GM12878 (cell line): ENCODE data around the gene INO80D. TPM values are rescaled to one million over a fixed set of nuclear protein-coding genes. Genes with fewer than 3 reads are reported as not detected.
A peak's percentile ranks its signal among the peaks of the same experiment; 100 is the strongest.

Experiments
- ATAC-seq: fragments of 200-7000 bp; cut with Tn5 transposase; 3 replicates; pipeline ENCODE4 v1.9.1; 2020; ENCODE audit warnings: mild to moderate bottlenecking, moderate library complexity
- BruUV-seq: library from RNA; stranded (reverse); fragments of 400-500 nt; replicated peaks from 2 replicates; lab custom pipeline; 2021; lab: Mats Ljungman, UMichigan
- CTCF ChIA-PET: fragments of 300-600 bp; sonication (Branson Sonifier 250); formaldehyde crosslinking; extraction: SDS; loops from one replicate; lab custom pipeline; 2021; ENCODE audit warnings: inconsistent platforms; lab: Yijun Ruan, JAX
- POLR2A ChIA-PET: fragments of 350-600 bp; formaldehyde crosslinking; extraction: SDS; loops from one replicate; lab custom pipeline; 2021; ENCODE audit warnings: inconsistent platforms; lab: Charles Lee
- RAD21 ChIA-PET: fragments of 300-600 bp; sonication (Branson Sonifier 250); formaldehyde crosslinking; loops from one replicate; lab custom pipeline; 2023; ENCODE audit warnings: antibody characterized with exemption; ENCODE audit not compliant: unreplicated experiment; lab: Charles Lee
- SMC1A ChIA-PET: fragments of 300-600 bp; sonication (Branson Sonifier 250); formaldehyde crosslinking; loops from one replicate; lab custom pipeline; 2023; ENCODE audit not compliant: unreplicated experiment, uncharacterized antibody; lab: Charles Lee
- DNase-seq: peaks from one replicate; pipeline ENCODE4 v3.0.0-alpha.2; 2011; ENCODE audit warnings: low read depth, low spot score
- FAIRE-seq: peaks from 3 replicates; lab custom pipeline; 2011; peaks lifted over from hg19 to GRCh38; lab: Jason Lieb, UNC
- H2AFZ ChIP-seq: 2 replicates; pipeline ENCODE4 v1.6.0; 2011; ENCODE audit warnings: low read depth, low read length, control low read depth; ENCODE audit not compliant: control insufficient read depth
- H3K27ac ChIP-seq: 2 replicates; pipeline ENCODE4 v1.5.1; 2011; ENCODE audit warnings: control low read depth; ENCODE audit not compliant: control insufficient read depth, insufficient read depth
- H3K27me3 ChIP-seq, 2 experiments: replicated peaks in 1 of 2; 2 replicates each; pipeline versions ENCODE4 v1.6.0 to v1.6.1; 2011; ENCODE audit warnings: low read length in 1 of 2; ENCODE audit not compliant: control insufficient read depth in 2 of 2, insufficient read depth in 2 of 2
- H3K36me3 ChIP-seq, 2 experiments: 2 replicates each; pipeline ENCODE4 v1.5.1; 2011; ENCODE audit warnings: low read length in 1 of 2; ENCODE audit not compliant: control insufficient read depth in 2 of 2, insufficient read depth in 2 of 2
- H3K4me1 ChIP-seq: 2 replicates; pipeline ENCODE4 v1.6.1; 2011; ENCODE audit warnings: mild to moderate bottlenecking, low read length, moderate library complexity, mixed read lengths; ENCODE audit not compliant: control insufficient read depth, insufficient read depth
- H3K4me2 ChIP-seq: 2 replicates; pipeline ENCODE4 v1.6.0; 2011; ENCODE audit warnings: control low read depth; ENCODE audit not compliant: control insufficient read depth, insufficient read depth
- H3K4me3 ChIP-seq: fragments of 200-600 bp; sonication (generic); 2 replicates; pipeline ENCODE4 v1.5.1; 2016
- H3K79me2 ChIP-seq: 2 replicates; pipeline ENCODE4 v1.6.0; 2011; ENCODE audit warnings: low read length; ENCODE audit not compliant: control insufficient read depth, insufficient read depth
- H3K9ac ChIP-seq: 2 replicates; pipeline ENCODE4 v1.8.0; 2011; ENCODE audit warnings: low read length, control low read depth, mixed read lengths; ENCODE audit not compliant: control insufficient read depth, insufficient read depth
- H3K9me3 ChIP-seq: replicated peaks from 3 replicates; pipeline ENCODE4 v1.5.1; 2011; ENCODE audit warnings: mild to moderate bottlenecking, low read length; ENCODE audit not compliant: control insufficient read depth, insufficient read depth
- H4K20me1 ChIP-seq: 2 replicates; pipeline ENCODE4 v1.6.0; 2011; ENCODE audit not compliant: control insufficient read depth, insufficient read depth
- CEBPB ChIP-seq, 2 experiments: fragments of 150-350 bp in 1 of 2; IDR thresholded peaks; 2 replicates each; pipeline ENCODE4 v1.6.1; 2012 to 2014; ENCODE audit warnings: low read depth in 2 of 2, low read length in 2 of 2, borderline replicate concordance in 1 of 2, inconsistent platforms in 1 of 2
- JUNB ChIP-seq: IDR thresholded peaks from 2 replicates; pipeline ENCODE4 v1.6.1; 2016; ENCODE audit warnings: antibody characterized with exemption, mild to moderate bottlenecking
- JUND ChIP-seq: IDR thresholded peaks from 2 replicates; pipeline ENCODE4 v1.6.1; 2012; ENCODE audit warnings: low read depth, mild to moderate bottlenecking, low read length, improper control_type of control experiment, moderate library complexity
- NFYB ChIP-seq: IDR thresholded peaks from 2 replicates; pipeline ENCODE4 v1.6.1; 2011; ENCODE audit warnings: low read depth, mild to moderate bottlenecking, low read length, improper control_type of control experiment, moderate library complexity; ENCODE audit not compliant: insufficient read depth
- SMC3 ChIP-seq: IDR thresholded peaks from 2 replicates; pipeline ENCODE4 v1.6.1; 2011; ENCODE audit warnings: low read length, improper control_type of control experiment, borderline replicate concordance
- ZNF24 ChIP-seq: fragments of 450-650 bp; IDR thresholded peaks from 2 replicates; pipeline ENCODE4 v1.6.1; 2017; ENCODE audit warnings: antibody characterized with exemption, mild to moderate bottlenecking
- WGBS: methylation state at CpG from one replicate; pipeline ENCODE4 v1.1.6; 2016; ENCODE audit warnings: low lambda C conversion rate; ENCODE audit not compliant: insufficient replicate concordance, insufficient coverage; ENCODE audit errors: missing lambda C conversion rate; 5-methylcytosine and 5-hydroxymethylcytosine counted together
- in situ Hi-C: fragments of 300-500 bp; cut with MboI; formaldehyde crosslinking; loops from 9 replicates; pipeline ENCODE4 v1.14.3; 2018; ENCODE audit warnings: mixed read lengths
- intact Hi-C: fragments of 100-400 bp; cut with micrococcal nuclease; formaldehyde crosslinking; loops from one replicate; pipeline ENCODE4 v1.14.2; 2022; ENCODE audit not compliant: unreplicated experiment
- polyA plus RNA-seq, 11 experiments: library from polyadenylated mRNA; depleted of rRNA in 4 of 11; unstranded in 6 of 11; stranded (reverse) in 5 of 11; fragments of >200 nt; fragmentation: Nextera tagmentation in 4 of 11; fragmentation: Illumina TruSeq in 1 of 11; extraction: Ambion mirVana in 4 of 11; extraction: Trizol in 1 of 11; gene quantifications; 1 replicate in 1 of 11; 2 replicates in 10 of 11; pipeline versions ENCODE4 v1.2.1 to v1.2.3, GENCODE V29; 2011 to 2016; ENCODE audit warnings: inconsistent platforms in 2 of 11, missing spikeins in 2 of 11, low read depth in 1 of 11
- total RNA-seq, 4 experiments: library from RNA; depleted of rRNA in 3 of 4; stranded (reverse); fragments of >200 nt in 3 of 4; fragmentation: Illumina TruSeq in 1 of 4; extraction: Trizol in 1 of 4; gene quantifications; 2 replicates each; pipeline versions ENCODE4 v1.2.1 to v1.2.3, GENCODE V29; 2013 to 2021
- TF ChIP-seq, protein P1 (sequence below): IDR thresholded peaks from 2 replicates; pipeline ENCODE4 v1.6.1; 2011; ENCODE audit warnings: mild to moderate bottlenecking, low read depth, low read length, moderate library complexity; ENCODE audit not compliant: insufficient replicate concordance
- TF ChIP-seq, protein P2 (sequence below): fragments of 450-650 bp; IDR thresholded peaks from 2 replicates; pipeline ENCODE4 v1.6.1; 2018; ENCODE audit warnings: borderline replicate concordance, mild to moderate bottlenecking; ENCODE audit not compliant: partially characterized antibody
- TF ChIP-seq, protein P3 (sequence below): IDR thresholded peaks from 2 replicates; pipeline ENCODE4 v1.6.1; 2011; ENCODE audit warnings: borderline replicate concordance, low read depth, mild to moderate bottlenecking, moderate library complexity, mixed read lengths, low read length; ENCODE audit not compliant: insufficient read depth; ENCODE audit errors: extremely low read length
- TF ChIP-seq, protein P4 (sequence below): IDR thresholded peaks from 2 replicates; pipeline ENCODE4 v1.6.1; 2011; ENCODE audit warnings: borderline replicate concordance, low read depth, mild to moderate bottlenecking, moderate library complexity, low read length; ENCODE audit not compliant: insufficient read depth, poor library complexity, severe bottlenecking

Gene INO80D
- total and polyA plus RNA-seq, 10 of the 15 experiments (the other 5 are each of a cell fraction or from before 2014, with no cell fraction given) = 0.73 to 16.3 (median 4.7) TPM

DNA sequence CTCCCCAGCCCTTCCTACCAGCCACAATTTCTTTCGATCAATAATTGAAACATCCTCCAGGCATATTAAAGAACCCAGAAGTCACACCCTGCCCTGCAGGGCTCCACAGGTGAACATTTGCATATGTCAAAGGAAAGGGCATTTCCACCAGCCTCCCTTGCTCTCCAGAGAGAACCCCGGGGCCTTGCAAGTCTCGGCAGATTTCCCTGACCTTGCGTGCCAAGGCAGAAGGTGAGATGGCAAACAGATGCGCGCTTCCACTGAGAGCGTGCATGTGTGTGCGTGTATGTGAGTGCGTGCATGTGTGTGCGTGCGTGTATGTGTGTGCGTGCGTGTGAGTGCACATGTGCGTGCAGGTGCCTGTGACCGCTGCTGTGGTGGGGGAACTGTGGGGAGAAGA lies 120.3 kb downstream of the INO80D start:
- Histone ChIP-seq H2AFZ (no peak overlapping the region), H3K9me3 (no peaks in the 10 kb centered on the region), H3K36me3 (no peaks in the 10 kb centered on the region), H3K4me2 (no peak overlapping the region), H3K79me2 (no peaks in the 10 kb centered on the region), H3K27ac (no peak overlapping the region), H3K27me3 (no peaks in the 10 kb centered on the region; a peak in 2 of 4 replicates), H4K20me1 (no peaks in the 10 kb centered on the region), H3K4me1 (no peaks in the 10 kb centered on the region), H3K4me3 (no peak overlapping the region), H3K9ac (no peak overlapping the region)
- ChIA-PET RAD21 (no interaction called here), CTCF (interaction anchor here (0.7 to 2.6 kb wide), 2 partner anchors 18 to 33 kb away, joined by 3 to 10 read pairs; no protein-coding TSS in a partner anchor), POLR2A (no interaction called here), SMC1A (interaction anchor here (0.6 to 1.7 kb wide), 3 partner anchors 10 to 937 kb away, joined by 3 to 5 read pairs (median 3); no protein-coding TSS in a partner anchor)
- no TSS peak for BruUV-seq
- DNase-seq (no peak), ATAC-seq (no peak), FAIRE-seq (no peak)
- intact Hi-C loops (no loop called here), in situ Hi-C loops (no loop called here)
- WGBS = 64% methylated on average over 13 of the region's 15 CpGs
- no peak for TF ChIP-seq CEBPB (IDR thresholded peaks at IDR 0.05; ENCODE audit: borderline replicate concordance in 1 of 2, low read depth in 2 of 2, low read length in 2 of 2)
- TF ChIP-seq SMC3 = no peak
- no peak for TF ChIP-seq JUNB
- TF ChIP-seq, protein P1, sequence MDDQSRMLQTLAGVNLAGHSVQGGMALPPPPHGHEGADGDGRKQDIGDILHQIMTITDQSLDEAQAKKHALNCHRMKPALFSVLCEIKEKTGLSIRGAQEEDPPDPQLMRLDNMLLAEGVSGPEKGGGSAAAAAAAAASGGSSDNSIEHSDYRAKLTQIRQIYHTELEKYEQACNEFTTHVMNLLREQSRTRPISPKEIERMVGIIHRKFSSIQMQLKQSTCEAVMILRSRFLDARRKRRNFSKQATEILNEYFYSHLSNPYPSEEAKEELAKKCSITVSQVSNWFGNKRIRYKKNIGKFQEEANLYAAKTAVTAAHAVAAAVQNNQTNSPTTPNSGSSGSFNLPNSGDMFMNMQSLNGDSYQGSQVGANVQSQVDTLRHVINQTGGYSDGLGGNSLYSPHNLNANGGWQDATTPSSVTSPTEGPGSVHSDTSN = peak; percentile 40
- no peak for TF ChIP-seq ZNF24
- TF ChIP-seq JUND = no peak
- TF ChIP-seq, protein P2, sequence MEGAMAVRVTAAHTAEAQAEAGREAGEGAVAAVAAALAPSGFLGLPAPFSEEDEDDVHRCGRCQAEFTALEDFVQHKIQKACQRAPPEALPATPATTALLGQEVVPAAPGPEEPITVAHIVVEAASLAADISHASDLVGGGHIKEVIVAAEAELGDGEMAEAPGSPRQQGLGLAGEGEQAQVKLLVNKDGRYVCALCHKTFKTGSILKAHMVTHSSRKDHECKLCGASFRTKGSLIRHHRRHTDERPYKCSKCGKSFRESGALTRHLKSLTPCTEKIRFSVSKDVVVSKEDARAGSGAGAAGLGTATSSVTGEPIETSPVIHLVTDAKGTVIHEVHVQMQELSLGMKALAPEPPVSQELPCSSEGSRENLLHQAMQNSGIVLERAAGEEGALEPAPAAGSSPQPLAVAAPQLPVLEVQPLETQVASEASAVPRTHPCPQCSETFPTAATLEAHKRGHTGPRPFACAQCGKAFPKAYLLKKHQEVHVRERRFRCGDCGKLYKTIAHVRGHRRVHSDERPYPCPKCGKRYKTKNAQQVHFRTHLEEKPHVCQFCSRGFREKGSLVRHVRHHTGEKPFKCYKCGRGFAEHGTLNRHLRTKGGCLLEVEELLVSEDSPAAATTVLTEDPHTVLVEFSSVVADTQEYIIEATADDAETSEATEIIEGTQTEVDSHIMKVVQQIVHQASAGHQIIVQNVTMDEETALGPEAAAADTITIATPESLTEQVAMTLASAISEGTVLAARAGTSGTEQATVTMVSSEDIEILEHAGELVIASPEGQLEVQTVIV = no peak
- TF ChIP-seq NFYB = no peak
- TF ChIP-seq, protein P3, sequence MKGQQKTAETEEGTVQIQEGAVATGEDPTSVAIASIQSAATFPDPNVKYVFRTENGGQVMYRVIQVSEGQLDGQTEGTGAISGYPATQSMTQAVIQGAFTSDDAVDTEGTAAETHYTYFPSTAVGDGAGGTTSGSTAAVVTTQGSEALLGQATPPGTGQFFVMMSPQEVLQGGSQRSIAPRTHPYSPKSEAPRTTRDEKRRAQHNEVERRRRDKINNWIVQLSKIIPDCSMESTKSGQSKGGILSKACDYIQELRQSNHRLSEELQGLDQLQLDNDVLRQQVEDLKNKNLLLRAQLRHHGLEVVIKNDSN = no peak
- TF ChIP-seq, protein P4, sequence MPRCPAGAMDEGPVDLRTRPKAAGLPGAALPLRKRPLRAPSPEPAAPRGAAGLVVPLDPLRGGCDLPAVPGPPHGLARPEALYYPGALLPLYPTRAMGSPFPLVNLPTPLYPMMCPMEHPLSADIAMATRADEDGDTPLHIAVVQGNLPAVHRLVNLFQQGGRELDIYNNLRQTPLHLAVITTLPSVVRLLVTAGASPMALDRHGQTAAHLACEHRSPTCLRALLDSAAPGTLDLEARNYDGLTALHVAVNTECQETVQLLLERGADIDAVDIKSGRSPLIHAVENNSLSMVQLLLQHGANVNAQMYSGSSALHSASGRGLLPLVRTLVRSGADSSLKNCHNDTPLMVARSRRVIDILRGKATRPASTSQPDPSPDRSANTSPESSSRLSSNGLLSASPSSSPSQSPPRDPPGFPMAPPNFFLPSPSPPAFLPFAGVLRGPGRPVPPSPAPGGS = peak; percentile 92
